Dedifferentiated amniotic fluid mesenchymal stem cell (primary cell): ENCODE measurements around the gene NRG2.

Experiments used
- DNase-seq: peaks from one replicate; pipeline ENCODE4 v3.0.0-alpha.2; 2016; ENCODE audit errors: extremely low spot score

Gene NRG2

DNA sequence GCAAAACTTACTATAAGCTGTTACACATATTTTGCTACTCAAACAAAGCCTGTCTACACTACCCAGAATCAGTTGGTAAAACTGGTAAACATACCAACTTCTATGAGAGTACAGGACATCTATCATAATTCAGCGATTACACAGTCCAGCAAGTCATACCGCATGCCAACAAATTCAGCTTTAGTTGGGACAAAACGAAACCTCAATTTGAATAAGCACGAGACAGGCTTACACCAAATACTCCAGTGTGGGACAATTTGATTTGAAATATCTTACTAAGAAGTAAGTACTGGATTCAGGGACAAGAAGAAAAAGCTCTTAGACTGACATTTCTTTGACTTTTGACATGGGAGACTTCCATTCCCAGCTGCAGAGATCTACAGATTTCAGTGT lies 2.0 kb downstream of the NRG2 start:
- no peak for DNase-seq

DNA sequence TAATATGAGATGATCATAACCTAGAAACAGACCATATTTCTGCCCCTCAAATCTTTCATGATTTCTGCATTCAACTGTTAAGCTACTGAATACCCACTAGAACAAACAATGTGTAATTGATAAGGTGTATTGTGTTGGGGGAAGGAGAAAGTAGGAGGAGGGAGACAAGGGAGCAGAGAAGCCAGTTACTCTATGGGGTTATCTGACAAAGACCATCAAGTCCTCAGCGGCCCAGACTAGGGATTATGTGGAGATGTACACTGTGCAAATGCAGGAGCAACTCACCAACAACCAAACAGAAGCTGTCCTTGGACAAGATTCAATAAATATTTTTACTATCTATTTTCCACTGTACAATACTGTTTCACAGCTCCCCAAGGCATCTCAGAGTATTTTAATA lies 2.7 kb downstream of the NRG2 start:
- no peak for DNase-seq

DNA sequence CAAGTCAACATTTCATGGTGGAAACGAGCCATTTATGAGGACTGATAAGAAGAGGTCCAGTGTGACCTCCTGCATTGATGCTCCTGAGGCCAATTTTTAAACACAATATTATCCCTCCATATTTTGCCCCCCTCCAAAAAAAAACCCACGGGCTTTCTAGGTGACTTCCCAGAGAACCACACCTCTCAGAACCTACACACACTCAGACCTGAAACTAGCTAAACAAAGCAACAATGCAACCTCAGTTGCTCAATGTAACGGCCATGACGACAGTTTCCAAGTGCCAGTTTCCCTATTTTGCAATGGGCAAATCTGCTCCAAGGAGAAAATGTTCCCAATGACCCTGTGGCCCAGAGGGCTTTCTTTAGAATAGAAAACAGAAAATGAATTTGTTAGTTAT lies 3.5 kb downstream of the NRG2 start:
- DNase-seq, result no peak

- peak; percentile 49 for DNase-seq
Measured at GRCh38 chr5:140038373-140038957, 4.6 kb downstream of the NRG2 start.

GRCh38 chr5:140037012-140037411 lies 6.1 kb downstream of the NRG2 start:
- no peak for DNase-seq

DNA sequence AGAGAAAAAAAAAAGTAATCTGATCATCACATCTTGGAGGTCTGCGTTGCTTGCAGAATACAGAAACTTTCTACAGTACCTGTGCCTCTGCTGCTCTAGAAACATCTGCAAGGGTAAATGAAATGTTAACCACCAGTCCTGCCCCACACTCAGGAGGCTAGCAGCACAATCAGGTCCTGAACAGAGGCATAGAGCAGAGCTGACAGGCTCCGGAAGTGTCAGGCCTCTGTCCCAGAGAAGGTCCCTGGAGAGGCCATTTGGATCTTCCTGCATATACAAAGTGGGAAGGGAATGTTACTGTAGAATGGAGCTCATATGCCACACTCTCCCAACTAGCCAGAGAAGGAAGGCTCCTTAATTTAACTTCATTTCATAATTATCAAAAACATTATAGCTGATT lies 7.2 kb downstream of the NRG2 start:
- no peak for DNase-seq

GRCh38 chr5:140033037-140033760 lies 9.9 kb downstream of the NRG2 start:
- DNase-seq, result no peak

DNA sequence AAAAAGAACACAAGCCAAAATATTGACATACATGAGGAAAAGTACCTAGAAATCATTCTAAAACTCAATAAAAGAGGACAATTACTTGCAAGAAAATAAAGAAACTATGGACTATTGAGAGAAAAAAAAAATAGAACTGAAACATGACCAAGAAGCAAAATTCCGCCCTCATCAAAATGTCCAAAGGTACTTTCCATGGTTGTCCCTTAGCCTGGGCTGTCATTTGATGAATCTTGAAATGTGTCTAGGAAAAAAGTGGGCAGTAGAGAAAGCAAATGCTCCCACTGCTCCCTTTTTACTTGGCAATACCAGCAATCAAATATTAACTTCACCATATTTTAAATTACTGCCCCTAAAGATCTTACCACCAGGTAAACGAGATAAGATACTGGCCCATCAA lies 10.8 kb downstream of the NRG2 start:
- DNase-seq, result no peak

GRCh38 chr5:140027807-140028206 lies 15.3 kb downstream of the NRG2 start:
- no peak for DNase-seq

- DNase-seq, result no peak
Measured at GRCh38 chr5:140025736-140026135, 17.4 kb downstream of the NRG2 start.

- no peak for DNase-seq
Measured at GRCh38 chr5:140024928-140025327, 18.2 kb downstream of the NRG2 start.

- no peak for DNase-seq
Measured at GRCh38 chr5:140023611-140024191, 19.4 kb downstream of the NRG2 start.

DNA sequence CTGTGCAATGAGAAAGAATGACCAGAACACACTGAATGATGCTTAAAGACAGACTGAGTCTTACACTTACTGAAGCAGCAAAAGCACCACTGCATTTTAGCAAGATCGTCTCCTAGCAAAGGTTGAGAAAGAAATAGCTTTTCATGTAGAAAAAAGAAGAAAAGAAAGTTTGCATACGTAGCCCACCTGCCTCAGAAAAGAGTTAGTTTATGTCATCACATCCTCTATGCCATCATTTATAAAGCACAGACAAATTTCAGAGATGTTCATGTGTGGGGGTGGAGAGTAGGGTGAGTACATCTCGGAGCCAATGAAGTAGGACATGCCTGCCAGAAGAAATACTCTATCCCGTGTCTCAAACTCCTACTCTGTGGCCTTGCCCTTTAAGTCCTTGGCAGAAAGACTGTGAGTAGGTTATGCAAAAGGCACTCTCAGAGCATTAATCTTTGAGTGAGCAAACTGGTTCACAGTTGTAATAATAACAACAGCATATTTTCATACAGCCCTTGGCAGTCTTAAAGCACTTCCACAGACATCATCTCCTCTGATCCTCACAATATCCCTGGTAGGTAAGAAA lies 22.4 kb downstream of the NRG2 start:
- DNase-seq, result no peak

DNA sequence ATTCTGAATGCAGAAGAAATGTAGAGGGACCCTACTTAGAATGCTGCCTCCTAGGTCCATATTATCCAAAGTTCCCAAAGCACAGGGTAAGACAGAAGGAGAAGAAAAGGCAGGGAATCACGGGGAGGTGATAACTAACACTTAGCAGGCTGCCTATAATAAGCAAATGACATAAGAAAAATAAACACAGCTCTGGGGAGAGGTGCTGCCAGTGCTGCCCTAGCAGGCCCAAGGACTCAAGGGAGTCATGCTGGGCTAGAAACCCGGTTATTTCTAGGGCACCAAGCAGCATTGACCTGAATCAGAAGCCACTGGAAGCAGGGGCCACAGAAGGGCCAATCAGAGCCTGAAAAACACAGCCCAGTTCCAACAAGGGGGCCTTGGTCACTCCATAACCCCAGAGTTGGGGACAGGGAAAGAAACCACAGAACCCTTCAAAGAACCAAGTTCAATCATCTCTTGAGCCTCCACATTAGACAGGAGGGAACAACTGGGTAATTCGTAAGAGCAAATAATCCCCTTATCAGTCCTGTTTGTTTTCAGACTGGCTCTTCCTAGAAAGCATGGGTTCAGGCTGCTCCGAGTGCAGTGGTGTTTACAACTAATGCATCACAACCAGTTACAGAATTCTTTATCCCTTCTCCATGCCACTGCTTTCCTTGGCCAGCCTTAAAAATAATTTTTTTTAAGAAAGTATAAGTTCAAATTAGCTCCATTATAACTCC lies 24.0 kb downstream of the NRG2 start:
- DNase-seq, result no peak

- no peak for DNase-seq
Measured at GRCh38 chr5:140018517-140018916, 24.6 kb downstream of the NRG2 start.

DNA sequence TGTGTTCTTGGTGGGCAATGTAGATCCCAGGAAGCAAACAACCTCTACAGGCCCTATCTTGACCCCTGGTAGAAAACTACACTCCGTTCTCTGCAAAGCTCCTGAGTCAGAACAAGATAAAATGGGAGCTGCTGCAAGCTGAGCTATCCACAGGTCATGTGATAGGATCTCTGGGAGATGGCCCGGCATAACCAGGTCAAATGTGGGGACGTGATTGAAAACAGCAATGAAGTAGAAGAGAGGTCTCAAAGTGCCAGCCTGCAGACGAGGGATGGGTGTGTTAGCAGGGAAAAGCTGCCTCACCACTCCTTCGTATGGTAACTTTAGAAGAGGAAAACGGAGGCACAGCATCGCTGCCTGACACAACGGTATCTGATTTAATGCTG lies 25.0 kb downstream of the NRG2 start:
- DNase-seq, result no peak

DNA sequence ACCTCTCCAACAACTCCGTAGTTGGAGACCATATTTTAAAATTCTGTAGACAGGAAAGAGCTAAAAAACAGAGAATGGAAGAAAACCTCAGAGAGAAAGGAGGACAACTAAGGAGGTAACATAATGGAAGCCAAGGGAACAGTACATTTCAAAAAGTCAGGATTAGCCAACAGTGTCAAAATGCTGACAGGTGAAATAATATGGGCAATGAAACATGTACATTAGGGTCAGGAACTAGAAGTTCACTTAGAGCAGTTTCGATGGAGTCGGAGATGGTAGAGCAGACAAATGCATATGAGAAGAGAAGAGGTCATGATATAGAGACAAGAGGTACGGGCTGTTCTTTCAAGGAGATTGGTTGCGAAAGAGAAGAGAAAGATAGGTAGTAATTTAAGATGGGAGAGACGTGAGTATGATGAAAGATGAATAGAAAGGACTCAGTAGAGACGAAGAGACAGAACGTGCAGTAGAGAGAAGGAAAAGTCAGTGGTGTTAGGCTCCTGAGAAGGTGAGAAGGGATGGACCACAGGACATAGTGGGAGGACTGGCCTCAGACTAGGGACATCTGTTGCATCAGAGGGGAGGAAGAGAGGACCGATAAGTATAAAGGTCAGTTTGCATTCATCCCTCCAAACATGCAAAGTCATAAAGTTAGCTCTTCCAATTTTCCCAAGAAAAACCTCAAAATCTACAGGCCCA lies 25.6 kb downstream of the NRG2 start:
- DNase-seq, result no peak

DNA sequence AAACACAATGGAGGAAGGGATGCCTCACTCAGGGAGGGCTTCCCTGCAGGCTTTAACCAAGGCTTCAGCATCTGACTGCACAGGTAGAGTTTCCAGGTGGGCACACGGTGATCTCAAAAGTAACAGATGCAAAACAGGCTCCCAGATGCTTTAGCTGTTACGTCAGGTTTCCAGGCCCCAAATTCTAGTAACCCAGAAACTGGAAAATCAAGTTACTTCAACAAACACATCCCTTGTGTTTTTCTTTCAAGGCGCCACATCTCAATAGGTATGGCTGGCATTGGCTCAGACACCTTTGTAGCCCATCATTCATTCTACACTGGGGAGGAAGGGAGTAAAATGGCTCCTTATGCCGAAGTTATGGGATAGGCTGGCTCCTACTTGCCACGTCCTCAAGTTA lies 27.4 kb downstream of the NRG2 start:
- DNase-seq, result no peak

GRCh38 chr5:140014751-140015150 lies 28.3 kb downstream of the NRG2 start:
- DNase-seq, result no peak

- DNase-seq, result no peak
Measured at GRCh38 chr5:140013536-140013935, 29.6 kb downstream of the NRG2 start.

DNA sequence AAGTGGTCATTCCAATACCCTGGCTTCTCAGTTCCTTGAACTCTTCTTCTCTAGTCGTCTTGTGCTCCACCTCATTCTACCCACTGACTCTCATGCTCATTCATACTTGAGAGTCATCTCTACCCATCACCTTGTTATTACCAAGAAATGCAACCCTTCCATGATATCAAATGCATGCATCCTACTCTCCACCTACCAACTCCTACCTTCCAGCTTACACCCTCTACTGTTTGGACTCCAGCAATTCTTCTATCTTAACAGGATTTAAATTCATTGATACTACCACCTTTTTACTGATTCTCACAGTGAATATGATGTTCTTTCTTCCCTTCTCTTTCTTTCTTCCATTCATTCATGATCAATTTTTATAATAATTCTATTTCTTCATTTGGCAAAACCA lies 30.7 kb downstream of the NRG2 start:
- DNase-seq, result no peak

GRCh38 chr5:140011297-140011802 lies 31.7 kb downstream of the NRG2 start:
- no peak for DNase-seq
